ENCODE measurements around the gene GABARAPL1. TPM values are rescaled to one million over a fixed set of nuclear protein-coding genes. Genes with fewer than 3 reads are reported as not detected.
"Not testable (repeated sequence)": the region's sequence is repeated elsewhere in the genome, so short reads cannot be mapped to it uniquely, and the experiment has no call there.

The GABARAPL1 gene
- total and polyA plus RNA-seq, 5 experiments from 2014 or later = 10.0 to 56.1 (median 35.3) TPM

GRCh38 chr12:10220398-10221077 is 7.9 kb downstream of the GABARAPL1 start:
- Mint-ChIP-seq H3K4me3 (no peak overlapping the region), H3K27ac (peak overlapping the region in 3 of 10 donors; percentile 33 to 57 (median 43)), H3K9me3 (no peaks in the 10 kb centered on the region), H3K4me1 (peaks cover 8 to 23% (median 16%) of the 10 kb centered on the region in 4 donors), H3K36me3 (peaks cover 0 to 43% (median 30%) of the 10 kb centered on the region in 3 donors), H3K27me3 (no peaks in the 10 kb centered on the region)
- no peak for DNase-seq
- ATAC-seq = no peak
- POLR2A ChIA-PET = no interaction called here

- H3K27ac Mint-ChIP-seq = peak overlapping the region in 2 of 10 donors; percentile 8
- POLR2A ChIA-PET = no interaction called here
- H3K27me3 Mint-ChIP-seq = no peaks in the 10 kb centered on the region
- no peaks in the 10 kb centered on the region for H3K9me3 Mint-ChIP-seq
- peaks cover 8 to 20% (median 17%) of the 10 kb centered on the region in 4 donors for H3K4me1 Mint-ChIP-seq
- no peak for DNase-seq
- peak overlapping the region in 1 of 10 donors; percentile 38 for H3K4me3 Mint-ChIP-seq
- no peak for ATAC-seq
- H3K36me3 Mint-ChIP-seq = peaks cover 0 to 43% (median 30%) of the 10 kb centered on the region in 3 donors
These were observed 9.2 kb downstream of the GABARAPL1 start for GRCh38 chr12:10221846-10222245.

DNA sequence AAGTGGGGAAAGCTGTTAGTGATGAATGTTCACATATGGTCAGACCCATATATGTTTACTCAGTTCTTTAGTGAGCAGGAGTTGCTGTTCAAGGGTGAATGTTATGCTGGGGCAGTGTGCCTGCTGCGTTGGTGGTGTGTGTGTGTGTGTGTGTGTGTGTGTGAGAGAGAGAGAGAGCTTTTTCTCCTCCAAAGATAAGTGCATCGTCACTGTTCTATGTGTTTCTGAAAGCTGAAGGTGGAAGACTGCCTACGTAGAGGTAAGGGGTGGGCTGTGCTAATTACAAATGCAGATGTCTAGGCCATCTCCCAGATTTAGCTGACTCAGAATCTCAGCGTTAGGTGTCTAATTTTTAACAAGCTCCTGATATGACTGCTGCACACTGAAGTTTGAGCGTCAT is 10.5 kb downstream of the GABARAPL1 start:
- H3K4me3 Mint-ChIP-seq = no peak overlapping the region
- H3K4me1 Mint-ChIP-seq = peaks cover 9 to 29% (median 28%) of the 10 kb centered on the region in 4 donors
- H3K9me3 Mint-ChIP-seq = no peaks in the 10 kb centered on the region
- ATAC-seq = peak in 1 of 2 donors; percentile 9
- peaks cover 0 to 39% (median 30%) of the 10 kb centered on the region in 3 donors for H3K36me3 Mint-ChIP-seq
- no peak for DNase-seq
- POLR2A ChIA-PET = interaction anchor here (0.5 kb wide), 1 partner anchor 10 kb away, joined by 3 read pairs; no protein-coding TSS in a partner anchor
- H3K27ac Mint-ChIP-seq = peak overlapping the region in 4 of 10 donors; percentile 10 to 31 (median 14)
- H3K27me3 Mint-ChIP-seq = no peaks in the 10 kb centered on the region

GRCh38 chr12:10225426-10225825 is 12.7 kb downstream of the GABARAPL1 start:
- POLR2A ChIA-PET = interaction anchor here (1.2 to 2.0 kb wide), 3 partner anchors 12 to 334 kb away, joined by 3 to 5 read pairs (median 4); partner anchors contain the start of gene GABARAPL1
- Mint-ChIP-seq H3K36me3 (peaks cover 0 to 27% (median 26%) of the 10 kb centered on the region in 3 donors), H3K4me1 (peaks cover 9 to 32% (median 30%) of the 10 kb centered on the region in 4 donors)
- not testable (repeated sequence) for H3K9me3 Mint-ChIP-seq, DNase-seq, H3K4me3 Mint-ChIP-seq, ATAC-seq, H3K27ac Mint-ChIP-seq, H3K27me3 Mint-ChIP-seq

DNA sequence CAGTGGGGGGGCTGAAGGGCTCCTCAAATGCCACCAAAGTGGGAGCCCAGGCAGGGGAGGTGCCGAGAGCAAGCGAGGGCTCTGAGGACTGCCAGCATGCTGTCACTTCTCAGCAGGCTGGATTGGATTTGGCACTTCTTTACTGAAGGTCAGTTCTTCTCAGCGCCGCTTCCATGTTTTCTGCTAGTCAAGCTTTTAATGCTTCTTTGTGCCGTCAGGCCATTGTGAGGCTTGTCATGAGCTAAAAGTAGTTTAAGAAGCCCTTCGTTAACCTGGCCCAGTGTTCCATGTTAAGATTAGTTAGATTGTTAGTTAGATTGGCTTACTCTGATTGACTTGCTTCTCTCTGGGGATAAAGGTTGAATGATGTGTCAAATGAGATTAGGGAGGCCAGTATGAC is 13.4 kb downstream of the GABARAPL1 start:
- Mint-ChIP-seq H3K4me3 (peak overlapping the region in 3 of 10 donors; percentile 5), H3K9me3 (no peaks in the 10 kb centered on the region), H3K27ac (peak overlapping the region in 3 of 10 donors; percentile 5 to 15 (median 7)), H3K36me3 (peaks cover 0 to 22% (median 21%) of the 10 kb centered on the region in 3 donors), H3K27me3 (no peaks in the 10 kb centered on the region), H3K4me1 (peaks cover 9 to 32% (median 30%) of the 10 kb centered on the region in 4 donors)
- ATAC-seq = no peak
- DNase-seq = no peak
- POLR2A ChIA-PET = interaction anchor here (0.9 to 2.0 kb wide), 3 partner anchors 9 to 333 kb away, joined by 3 to 5 read pairs (median 3); partner anchors contain the start of gene GABARAPL1

- Mint-ChIP-seq H3K36me3 (peaks cover 0 to 17% (median 14%) of the 10 kb centered on the region in 3 donors), H3K9me3 (no peaks in the 10 kb centered on the region), H3K4me1 (peaks cover 9 to 32% (median 30%) of the 10 kb centered on the region in 4 donors), H3K27ac (no peak overlapping the region), H3K4me3 (no peak overlapping the region), H3K27me3 (no peaks in the 10 kb centered on the region)
- DNase-seq = no peak
- POLR2A ChIA-PET = interaction anchor here (0.9 to 2.0 kb wide), 2 partner anchors 8 to 13 kb away, joined by 3 to 5 read pairs; partner anchors contain the start of gene GABARAPL1
- no peak for ATAC-seq
These were observed 14.1 kb downstream of the GABARAPL1 start for GRCh38 chr12:10226731-10227130.

GRCh38 chr12:10227648-10228047 is 15.0 kb downstream of the GABARAPL1 start:
- POLR2A ChIA-PET = no interaction called here
- Mint-ChIP-seq H3K4me1 (peaks cover 9 to 32% (median 30%) of the 10 kb centered on the region in 4 donors), H3K9me3 (no peaks in the 10 kb centered on the region), H3K27me3 (no peaks in the 10 kb centered on the region), H3K36me3 (peaks cover 0 to 9% (median 5%) of the 10 kb centered on the region in 3 donors), H3K27ac (peak overlapping the region in 5 of 10 donors; percentile 12 to 89 (median 54)), H3K4me3 (peak overlapping the region in 3 of 10 donors; percentile 13 to 67 (median 29))
- peak in 1 of 2 donors; percentile 33 for ATAC-seq
- DNase-seq = no peak

- H3K27me3 Mint-ChIP-seq = no peaks in the 10 kb centered on the region
- peaks cover 0 to 21% (median 0%) of the 10 kb centered on the region in 9 donors for H3K9me3 Mint-ChIP-seq
- no peak overlapping the region for H3K4me3 Mint-ChIP-seq
- no peak for ATAC-seq
- DNase-seq = no peak
- peaks cover 0 to 10% (median 6%) of the 10 kb centered on the region in 3 donors for H3K36me3 Mint-ChIP-seq
- H3K4me1 Mint-ChIP-seq = peaks cover 2 to 22% (median 18%) of the 10 kb centered on the region in 4 donors
- POLR2A ChIA-PET = interaction anchor here (1.2 kb wide), 1 partner anchor 8 kb away, joined by 3 read pairs; no protein-coding TSS in a partner anchor
- H3K27ac Mint-ChIP-seq = no peak overlapping the region
These were observed 21.9 kb downstream of the GABARAPL1 start for GRCh38 chr12:10234562-10234961.

GRCh38 chr12:10235761-10236631 is 23.3 kb downstream of the GABARAPL1 start:
- Mint-ChIP-seq H3K4me1 (peaks cover 2 to 22% (median 18%) of the 10 kb centered on the region in 4 donors), H3K27ac (peak overlapping the region in 5 of 10 donors; percentile 38 to 68 (median 52)), H3K9me3 (peaks cover 0 to 21% (median 0%) of the 10 kb centered on the region in 9 donors), H3K4me3 (peak overlapping the region in 1 of 10 donors; percentile 43), H3K27me3 (no peaks in the 10 kb centered on the region), H3K36me3 (peaks cover 0 to 10% (median 6%) of the 10 kb centered on the region in 3 donors)
- DNase-seq (peak in 9 of 10 donors; percentile 25 to 68 (median 42)), ATAC-seq (peak; percentile 66 to 80)
- POLR2A ChIA-PET = interaction anchor here (1.0 to 1.6 kb wide), 4 partner anchors 10 to 436 kb away, joined by 3 to 4 read pairs (median 4); no protein-coding TSS in a partner anchor

- ATAC-seq = no peak
- H3K4me1 Mint-ChIP-seq = peaks cover 2 to 23% (median 19%) of the 10 kb centered on the region in 4 donors
- H3K4me3 Mint-ChIP-seq = peak overlapping the region in 1 of 10 donors; percentile 43
- DNase-seq = no peak
- no peaks in the 10 kb centered on the region for H3K27me3 Mint-ChIP-seq
- H3K9me3 Mint-ChIP-seq = peaks cover 0 to 21% (median 0%) of the 10 kb centered on the region in 9 donors
- peaks cover 0 to 10% (median 6%) of the 10 kb centered on the region in 3 donors for H3K36me3 Mint-ChIP-seq
- peak overlapping the region in 3 of 10 donors; percentile 41 to 65 (median 53) for H3K27ac Mint-ChIP-seq
- POLR2A ChIA-PET = interaction anchor here (1.0 to 1.6 kb wide), 3 partner anchors 129 to 435 kb away, joined by 3 to 4 read pairs (median 4); no protein-coding TSS in a partner anchor
These were observed 24.0 kb downstream of the GABARAPL1 start for GRCh38 chr12:10236720-10237119.

- no peaks in the 10 kb centered on the region for H3K27me3 Mint-ChIP-seq
- peaks cover 0 to 9% (median 6%) of the 10 kb centered on the region in 3 donors for H3K36me3 Mint-ChIP-seq
- no peak for DNase-seq
- no peak overlapping the region for H3K4me3 Mint-ChIP-seq
- POLR2A ChIA-PET = interaction anchor here (0.6 kb wide), 1 partner anchor 175 kb away, joined by 3 read pairs; no protein-coding TSS in a partner anchor
- H3K27ac Mint-ChIP-seq = peak overlapping the region in 1 of 10 donors; percentile 55
- no peak for ATAC-seq
- peaks cover 0 to 19% (median 0%) of the 10 kb centered on the region in 9 donors for H3K9me3 Mint-ChIP-seq
- peaks cover 7 to 36% (median 30%) of the 10 kb centered on the region in 4 donors for H3K4me1 Mint-ChIP-seq
These were observed 25.8 kb downstream of the GABARAPL1 start for GRCh38 chr12:10238526-10238925.

- H3K27me3 Mint-ChIP-seq = no peaks in the 10 kb centered on the region
- no peak overlapping the region for H3K4me3 Mint-ChIP-seq
- ATAC-seq = no peak
- POLR2A ChIA-PET = no interaction called here
- H3K27ac Mint-ChIP-seq = peak overlapping the region in 2 of 10 donors; percentile 41 to 50
- H3K36me3 Mint-ChIP-seq = no peaks in the 10 kb centered on the region
- H3K9me3 Mint-ChIP-seq = no peaks in the 10 kb centered on the region
- DNase-seq = no peak
- H3K4me1 Mint-ChIP-seq = peaks cover 9 to 38% (median 32%) of the 10 kb centered on the region in 4 donors
These were observed 28.6 kb downstream of the GABARAPL1 start for GRCh38 chr12:10241290-10241689.

Data from naive thymus-derived CD8-positive, alpha-beta T cell (primary cell).